ENCODE results near the gene NABP1.

NABP1 gene

DNA sequence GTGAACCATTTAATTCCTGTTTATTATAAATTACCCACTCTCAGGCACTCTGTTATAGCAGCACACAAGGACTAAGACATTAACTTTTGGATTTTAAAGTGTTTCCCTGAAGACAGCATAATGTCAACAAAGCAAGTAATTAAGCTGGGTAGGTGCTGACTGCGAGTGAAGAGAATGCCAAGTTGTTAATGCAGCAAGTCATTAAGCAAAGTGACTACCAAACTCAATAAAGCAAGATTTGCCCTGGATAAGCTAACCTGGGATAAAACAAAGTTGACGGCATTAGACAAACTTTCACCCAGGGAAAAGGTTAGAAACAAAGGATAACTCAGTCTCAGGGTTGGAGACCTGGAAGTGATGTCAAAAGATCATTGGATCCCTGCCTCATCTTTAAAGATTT lies 28.4 kb upstream of the NABP1 start:
- no peak for DNase-seq (ENCODE audit: low read depth)

GRCh38 chr2:191650896-191651773 lies 26.8 kb upstream of the NABP1 start:
- DNase-seq (ENCODE audit: low read depth) = no peak

DNA sequence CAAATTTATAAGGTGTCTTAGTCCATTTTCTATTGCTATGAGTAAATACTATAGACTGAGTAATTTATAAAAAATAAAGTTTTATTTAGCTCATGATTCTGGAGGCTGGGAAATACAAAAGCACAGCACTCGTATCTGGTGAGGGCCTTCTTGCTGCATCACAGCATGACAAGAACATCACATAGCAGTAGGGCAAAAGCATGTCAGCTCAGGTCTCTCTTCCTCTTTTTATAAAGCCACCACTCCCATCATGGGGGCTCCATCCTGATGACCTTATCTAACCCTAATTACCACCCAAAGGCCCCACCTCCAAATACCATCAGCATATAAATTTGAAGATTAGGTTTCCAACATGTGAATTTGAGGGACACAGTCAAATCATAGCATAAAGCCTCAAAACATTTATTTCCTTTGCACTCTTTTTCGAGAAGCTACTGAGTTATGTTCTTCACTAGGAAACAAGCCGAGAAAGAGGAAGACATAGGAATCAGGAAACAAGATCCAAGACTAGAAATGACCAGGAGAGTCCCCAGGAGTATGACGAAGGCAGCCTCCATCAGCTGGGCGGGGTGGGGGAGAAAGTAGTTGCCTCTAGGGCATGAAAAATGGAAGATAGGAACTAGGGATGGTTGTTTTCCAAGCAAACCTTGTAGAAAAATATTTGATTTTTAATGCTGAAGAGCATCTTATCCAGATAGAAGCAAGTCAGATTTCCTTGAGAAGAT lies 24.1 kb upstream of the NABP1 start:
- DNase-seq (ENCODE audit: low read depth) = no peak

GRCh38 chr2:191656391-191656790 lies 21.5 kb upstream of the NABP1 start:
- DNase-seq (ENCODE audit: low read depth) = peak; percentile 81

- DNase-seq (ENCODE audit: low read depth) = no peak
These were observed 21.1 kb upstream of the NABP1 start for GRCh38 chr2:191656792-191657191.

DNA sequence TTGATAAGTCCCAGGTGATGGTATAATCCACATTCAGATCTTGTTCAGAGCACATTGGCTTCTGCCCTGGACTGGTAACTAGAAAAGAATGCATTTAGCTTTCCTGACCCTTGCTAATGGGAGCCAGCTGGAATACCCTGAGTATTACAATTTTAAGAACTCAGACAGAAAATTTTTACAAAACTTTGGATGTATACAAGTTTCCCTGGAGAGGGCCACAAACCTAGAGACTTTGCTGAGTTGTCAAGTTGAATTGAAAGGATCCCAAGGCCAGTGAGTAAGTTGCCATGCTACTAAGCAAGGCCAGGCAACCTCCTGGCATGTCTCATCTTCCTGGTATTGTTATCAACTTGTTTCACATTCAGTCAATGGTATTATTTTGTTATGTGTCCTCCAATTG lies 20.0 kb upstream of the NABP1 start:
- DNase-seq (ENCODE audit: low read depth) = peak; percentile 82

GRCh38 chr2:191659198-191659597 lies 18.7 kb upstream of the NABP1 start:
- DNase-seq (ENCODE audit: low read depth) = no peak

DNA sequence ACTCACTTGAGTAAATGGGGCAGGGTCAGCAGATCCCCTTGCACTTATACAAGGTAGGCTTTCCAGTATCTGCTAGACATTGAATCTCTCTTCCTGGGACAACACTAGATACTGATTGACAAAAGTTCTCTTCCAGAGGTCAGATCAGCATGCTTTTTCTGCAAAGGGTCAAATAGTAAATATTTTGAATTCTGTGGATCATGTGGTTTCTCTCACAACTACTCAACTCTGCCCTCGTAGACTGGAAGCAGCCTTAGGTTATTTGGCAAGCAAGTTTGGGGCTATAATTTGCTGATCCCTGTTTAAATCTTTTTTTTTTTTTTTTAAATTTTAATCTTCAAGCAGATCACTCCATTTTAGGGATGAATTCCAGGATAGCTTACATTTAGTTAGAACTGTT lies 17.4 kb upstream of the NABP1 start:
- DNase-seq (ENCODE audit: low read depth) = no peak

- no peak for DNase-seq (ENCODE audit: low read depth)
These were observed 16.6 kb upstream of the NABP1 start for GRCh38 chr2:191661097-191661924.

DNA sequence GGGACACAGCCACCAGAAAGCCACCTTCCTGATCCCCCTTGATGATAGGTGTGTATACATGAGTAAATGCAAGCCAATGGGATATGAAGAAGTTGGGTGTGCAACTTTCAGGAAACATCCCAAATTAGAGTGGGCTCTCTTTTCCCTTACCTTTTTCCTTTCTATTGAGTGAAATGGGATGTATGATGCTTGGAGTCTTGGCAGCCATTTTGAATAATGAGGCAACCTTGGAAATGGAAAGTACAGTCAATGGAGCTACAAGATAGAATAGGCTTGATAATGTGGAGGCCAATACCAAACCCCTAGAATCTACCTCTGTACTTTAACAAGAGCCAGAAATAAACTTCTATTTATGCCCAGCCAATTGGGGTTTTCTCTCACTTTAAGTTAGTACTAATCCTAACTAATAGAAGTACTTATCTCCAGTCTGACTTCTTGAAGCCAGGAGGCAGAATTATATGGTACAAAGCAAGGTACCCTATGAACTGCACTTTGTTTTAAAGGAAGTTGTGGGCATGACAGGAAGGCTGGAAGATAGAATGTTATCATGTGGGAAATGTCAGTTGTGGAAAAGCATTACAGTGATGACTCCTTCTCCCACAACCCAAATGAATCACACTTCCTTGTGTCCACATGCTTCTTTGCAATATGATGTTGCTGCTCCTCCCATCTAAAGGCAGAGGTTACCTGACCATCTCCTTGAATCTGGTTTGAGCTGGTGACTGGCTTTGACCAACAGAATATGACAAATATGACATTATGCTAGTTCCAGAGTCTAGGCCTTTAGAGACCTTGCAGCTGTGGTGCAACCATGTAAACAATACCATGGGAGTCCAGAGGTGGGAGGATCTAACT lies 12.9 kb upstream of the NABP1 start:
- no peak for DNase-seq (ENCODE audit: low read depth)

DNA sequence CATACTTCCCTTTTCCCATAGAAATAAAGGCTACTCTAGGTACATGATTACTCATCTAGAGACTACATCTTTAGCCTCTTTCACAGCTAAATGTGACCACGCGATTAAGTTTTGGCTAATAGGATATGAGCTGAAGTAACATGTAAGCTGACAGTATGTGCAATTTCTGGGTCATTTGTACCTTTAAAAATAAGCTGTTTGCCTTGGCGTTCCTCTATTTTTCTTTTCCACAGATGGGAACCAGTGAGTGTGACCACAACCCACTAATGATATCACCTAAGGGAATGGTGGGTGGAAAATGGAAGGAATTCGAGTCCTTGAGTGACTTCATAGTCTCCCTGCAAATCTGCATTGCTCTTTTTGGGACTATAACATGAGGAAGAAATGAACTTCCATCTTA lies 11.7 kb upstream of the NABP1 start:
- DNase-seq (ENCODE audit: low read depth) = no peak

DNA sequence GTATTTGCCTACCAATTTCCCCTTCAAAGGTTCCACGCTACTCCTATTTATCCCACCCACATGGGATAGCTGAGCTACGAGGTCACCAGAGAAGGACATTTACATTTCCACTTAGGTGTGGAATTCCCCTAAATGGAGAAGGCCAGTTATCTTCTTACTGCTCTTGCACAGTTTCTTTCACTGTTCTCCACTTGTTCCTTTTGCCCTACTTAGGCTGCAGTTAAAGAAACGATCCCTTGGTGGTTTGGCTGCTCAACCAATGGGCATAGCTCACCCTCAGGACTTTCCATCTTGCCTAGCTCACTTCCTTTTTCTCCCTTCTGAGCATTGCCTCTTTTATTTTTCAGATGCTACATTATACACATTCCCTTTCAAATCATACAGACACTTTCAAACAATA lies 11.2 kb upstream of the NABP1 start:
- no peak for DNase-seq (ENCODE audit: low read depth)

GRCh38 chr2:191670076-191670475 lies 7.9 kb upstream of the NABP1 start:
- no peak for DNase-seq (ENCODE audit: low read depth)

DNA sequence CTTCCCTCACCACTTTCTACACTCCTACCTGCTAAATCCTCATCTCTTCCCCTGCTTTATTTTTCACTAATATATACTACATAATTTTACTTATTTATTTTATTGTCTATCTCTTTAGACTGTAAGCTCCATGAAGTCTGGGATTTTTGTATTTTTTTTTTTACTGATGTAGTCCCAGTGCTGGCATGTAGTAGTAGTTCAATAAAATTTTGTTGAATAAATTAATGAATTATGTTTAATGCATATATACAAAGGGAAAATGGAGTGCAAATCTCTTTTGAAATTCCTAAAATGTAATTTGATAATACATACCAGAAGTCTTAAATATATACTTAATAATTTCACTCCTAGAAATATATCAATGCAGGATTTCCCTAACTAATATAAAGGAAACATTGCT lies 7.1 kb upstream of the NABP1 start:
- DNase-seq (ENCODE audit: low read depth) = no peak

GRCh38 chr2:191675807-191676721 lies 1.9 kb upstream of the NABP1 start:
- DNase-seq (ENCODE audit: low read depth) = no peak

- peak; percentile 54 for DNase-seq (ENCODE audit: low read depth)
These were observed 918 bp upstream of the NABP1 start for GRCh38 chr2:191676790-191677645.

- DNase-seq (ENCODE audit: low read depth) = no peak
These were observed 633 bp downstream of the NABP1 start for GRCh38 chr2:191678437-191679100.

- DNase-seq (ENCODE audit: low read depth) = peak; percentile 42
These were observed 2.1 kb downstream of the NABP1 start for GRCh38 chr2:191679818-191680600.
